NB4 (cell line): ENCODE measurements around the gene MRPL41.

Experiments used
- DNase-seq: peaks from one replicate; pipeline ENCODE4 v3.0.0; 2010; ENCODE audit warnings: low read depth
- H3K4me3 ChIP-seq: one replicate; pipeline ENCODE4 v1.5.1; 2011; ENCODE audit warnings: mild to moderate bottlenecking, low read depth, low read length, moderate library complexity
- CTCF ChIP-seq: IDR thresholded peaks from one replicate; pipeline ENCODE4 v1.5.1; 2012; ENCODE audit warnings: low read depth, low read length
- MAX ChIP-seq: IDR thresholded peaks from 2 replicates; pipeline ENCODE4 v1.6.1; 2011; ENCODE audit warnings: low read depth, low read length
- MYC ChIP-seq: IDR thresholded peaks from 2 replicates; pipeline ENCODE4 v1.6.1; 2011; ENCODE audit warnings: low read depth, low read length
- POLR2A ChIP-seq: IDR thresholded peaks from 2 replicates; pipeline ENCODE4 v1.6.1; 2011; ENCODE audit warnings: mild to moderate bottlenecking; ENCODE audit not compliant: insufficient read length; ENCODE audit errors: extremely low read depth

MRPL41 gene

GRCh38 chr9:137583347-137583746, 31.7 kb downstream of the MRPL41 start:
- H3K4me3 ChIP-seq: no peak overlapping the region
- no peak for DNase-seq
- TF ChIP-seq CTCF (no peak), MYC (no peak), MAX (no peak), POLR2A (no peak)

GRCh38 chr9:137583957-137584356, 32.3 kb downstream of the MRPL41 start:
- H3K4me3 ChIP-seq: no peak overlapping the region
- DNase-seq: no peak
- no peak for TF ChIP-seq POLR2A
- TF ChIP-seq CTCF: no peak
- TF ChIP-seq MAX: no peak
- no peak for TF ChIP-seq MYC

- no peak for DNase-seq
- TF ChIP-seq POLR2A (no peak), MYC (no peak), CTCF (no peak), MAX (no peak)
- H3K4me3 ChIP-seq: no peak overlapping the region
Measured at GRCh38 chr9:137586854-137587253, 35.2 kb downstream of the MRPL41 start.

GRCh38 chr9:137588311-137588710, 36.6 kb downstream of the MRPL41 start:
- no peak for DNase-seq
- TF ChIP-seq MYC (no peak), CTCF (no peak), POLR2A (no peak), MAX (no peak)
- no peak overlapping the region for H3K4me3 ChIP-seq

GRCh38 chr9:137588891-137589290, 37.2 kb downstream of the MRPL41 start:
- no peak for DNase-seq
- peak overlapping the region; percentile 78 for H3K4me3 ChIP-seq
- TF ChIP-seq CTCF (no peak), MAX (no peak), POLR2A (no peak), MYC (no peak)
